Activated CD8-positive, alpha-beta memory T cell treated with anti-CD3 and anti-CD28 coated beads for 24 hours (primary cell): ENCODE data around the gene MTM1.
A peak's percentile ranks its signal among the peaks of the same experiment; 100 is the strongest.

Source experiments
- DNase-seq: peaks from one replicate; pipeline ENCODE4 v3.0.0-alpha.2; 2020

The MTM1 gene

GRCh38 chrX:150551963-150552362 is 16.5 kb upstream of the MTM1 start:
- DNase-seq: no peak

DNA sequence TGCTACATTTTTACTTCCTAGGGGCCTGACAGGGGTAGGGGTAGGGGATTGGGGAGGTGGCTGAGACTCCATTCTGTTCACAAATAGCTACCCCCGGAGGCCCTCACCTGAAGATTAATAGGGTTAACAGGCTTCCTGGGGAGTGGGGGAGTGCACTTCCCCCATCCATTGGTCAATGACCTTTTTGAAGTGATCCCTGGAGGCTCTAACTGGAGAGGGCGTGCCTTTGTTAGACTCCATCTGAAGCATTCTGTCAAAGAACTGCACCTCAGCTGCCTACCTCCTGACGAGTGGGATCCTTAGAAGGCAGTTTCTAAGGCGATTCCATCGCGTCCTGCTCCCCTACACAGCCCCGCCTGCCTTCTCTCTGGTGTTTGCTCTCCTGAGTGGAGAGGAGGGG is 10.0 kb upstream of the MTM1 start:
- no peak for DNase-seq

- DNase-seq: no peak
Measured at GRCh38 chrX:150564838-150565237, 3.6 kb upstream of the MTM1 start.

GRCh38 chrX:150565551-150565950 is 2.9 kb upstream of the MTM1 start:
- DNase-seq: no peak

DNA sequence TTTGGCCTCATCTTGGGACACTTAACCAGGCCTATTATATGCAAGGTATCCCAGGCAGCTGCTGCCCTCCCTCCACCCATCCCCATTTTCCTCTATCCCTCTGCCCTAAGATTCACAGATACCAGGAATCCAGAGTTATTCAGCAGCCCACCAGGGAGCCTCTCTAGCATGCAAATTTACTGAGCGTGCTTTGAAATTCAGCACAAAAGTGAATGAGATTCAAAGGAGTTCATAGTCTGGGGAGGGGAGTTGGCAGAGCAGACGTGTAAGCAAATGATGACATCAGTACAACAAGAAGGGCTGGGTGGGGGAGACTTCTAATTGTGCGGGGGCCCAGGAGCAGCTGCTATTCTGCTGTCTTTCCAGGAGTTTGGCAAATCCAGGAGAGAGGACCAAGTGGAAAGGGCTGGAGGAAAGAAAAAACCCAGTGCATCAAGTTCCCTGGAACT is 1.7 kb upstream of the MTM1 start:
- DNase-seq: no peak

GRCh38 chrX:150567645-150568319 is 639 bp upstream of the MTM1 start:
- no peak for DNase-seq

DNA sequence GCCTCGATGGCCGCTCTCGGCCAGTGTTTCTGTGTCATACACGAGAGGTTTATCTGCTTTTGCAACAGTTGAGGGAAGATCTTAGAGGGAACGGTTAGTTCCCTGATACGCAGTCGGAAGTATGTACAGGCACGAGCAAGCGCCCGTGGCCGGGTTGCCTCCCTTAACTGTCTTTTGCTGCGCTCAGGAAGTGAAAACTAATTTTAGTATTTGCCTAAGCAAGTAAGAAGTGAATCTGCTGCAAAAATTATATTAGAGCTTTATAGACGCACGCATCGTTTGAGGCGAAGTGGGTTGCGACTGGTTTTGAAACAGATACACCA is 695 bp downstream of the MTM1 start:
- DNase-seq: no peak

DNA sequence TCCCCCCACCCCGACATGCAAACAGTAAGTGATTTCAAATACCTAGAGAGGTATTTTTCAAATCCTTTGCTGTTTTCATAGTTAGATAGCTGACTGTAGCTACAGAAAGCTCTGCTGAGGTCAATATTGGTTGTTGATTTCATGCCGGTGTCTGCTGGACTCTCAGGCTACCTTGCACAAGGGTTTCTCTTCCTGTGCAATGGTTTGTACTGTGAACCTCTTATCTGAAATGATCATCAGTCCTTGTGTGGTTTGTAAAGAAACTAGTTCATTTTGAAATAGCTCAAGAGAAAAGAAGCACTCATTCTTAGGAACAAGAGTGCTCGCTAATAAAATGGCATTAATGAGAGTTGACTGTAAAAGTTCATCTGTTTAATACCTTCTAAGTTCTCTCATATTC is 2.1 kb downstream of the MTM1 start:
- DNase-seq: no peak

- no peak for DNase-seq
Measured at GRCh38 chrX:150572206-150572605, 3.8 kb downstream of the MTM1 start.

- no peak for DNase-seq
Measured at GRCh38 chrX:150573106-150573505, 4.7 kb downstream of the MTM1 start.

GRCh38 chrX:150573702-150574101 is 5.3 kb downstream of the MTM1 start:
- no peak for DNase-seq

DNA sequence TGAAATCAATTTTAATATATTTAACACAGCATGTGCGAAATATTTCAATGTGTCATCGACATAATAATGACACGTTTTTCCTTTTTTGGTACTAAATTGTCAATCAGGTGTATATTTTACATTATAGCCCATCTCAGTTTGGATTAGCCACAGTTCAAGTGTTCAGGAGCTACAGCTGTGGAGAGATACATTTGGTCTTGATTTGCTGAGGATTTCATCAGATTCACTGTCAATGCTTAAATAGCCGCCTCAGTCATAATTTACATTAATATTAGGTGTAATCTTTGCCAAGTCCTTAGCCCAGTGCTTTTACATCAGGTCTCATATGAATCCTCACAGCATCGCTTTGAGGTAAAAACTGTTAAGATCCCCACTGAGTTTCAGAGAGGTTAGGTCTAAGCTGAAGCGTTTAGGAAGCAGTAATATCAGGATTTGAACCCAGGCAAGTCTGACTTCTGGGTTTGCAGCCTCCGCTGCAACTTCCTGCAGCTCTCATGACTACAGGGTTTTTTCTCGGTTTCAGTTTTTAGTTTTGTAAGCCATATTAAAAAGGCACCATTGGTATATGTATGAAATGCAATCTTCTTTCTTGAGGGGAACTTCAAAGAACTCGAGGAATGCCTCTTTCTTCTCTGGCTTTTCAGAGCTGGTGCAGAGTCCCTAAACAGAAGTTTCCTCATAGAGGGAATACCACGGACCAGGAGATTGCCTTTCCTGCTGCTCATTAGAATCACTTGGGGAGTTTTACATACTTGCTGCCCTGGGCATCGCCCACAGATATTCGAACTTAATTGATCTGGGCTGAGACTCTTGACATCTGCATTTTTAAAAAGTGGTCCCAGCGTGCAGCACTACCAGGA is 6.4 kb downstream of the MTM1 start:
- DNase-seq: no peak

DNA sequence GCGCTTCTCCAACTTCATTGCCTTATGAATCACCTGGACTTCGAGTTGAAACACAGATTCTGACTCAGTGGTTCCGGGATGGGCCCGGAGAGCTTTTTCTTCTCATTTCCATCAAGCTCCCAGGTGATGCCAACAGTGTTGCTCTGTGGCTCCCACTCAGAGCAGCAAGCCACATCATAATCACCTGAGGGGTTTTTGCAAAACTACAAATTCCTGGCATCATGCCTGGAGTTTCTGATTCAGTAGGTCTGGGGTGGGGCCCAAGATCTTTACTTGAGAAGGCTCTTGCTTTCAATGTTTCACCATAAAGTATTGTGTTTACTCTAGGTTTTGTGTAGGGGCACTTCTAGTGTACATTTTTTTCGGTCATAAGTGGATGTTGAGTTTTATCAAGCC is 7.0 kb downstream of the MTM1 start:
- DNase-seq: peak; percentile 67

GRCh38 chrX:150577174-150577573 is 8.8 kb downstream of the MTM1 start:
- DNase-seq: no peak

GRCh38 chrX:150581093-150581775 is 12.8 kb downstream of the MTM1 start:
- DNase-seq: no peak

GRCh38 chrX:150582338-150582948 is 14.0 kb downstream of the MTM1 start:
- no peak for DNase-seq

DNA sequence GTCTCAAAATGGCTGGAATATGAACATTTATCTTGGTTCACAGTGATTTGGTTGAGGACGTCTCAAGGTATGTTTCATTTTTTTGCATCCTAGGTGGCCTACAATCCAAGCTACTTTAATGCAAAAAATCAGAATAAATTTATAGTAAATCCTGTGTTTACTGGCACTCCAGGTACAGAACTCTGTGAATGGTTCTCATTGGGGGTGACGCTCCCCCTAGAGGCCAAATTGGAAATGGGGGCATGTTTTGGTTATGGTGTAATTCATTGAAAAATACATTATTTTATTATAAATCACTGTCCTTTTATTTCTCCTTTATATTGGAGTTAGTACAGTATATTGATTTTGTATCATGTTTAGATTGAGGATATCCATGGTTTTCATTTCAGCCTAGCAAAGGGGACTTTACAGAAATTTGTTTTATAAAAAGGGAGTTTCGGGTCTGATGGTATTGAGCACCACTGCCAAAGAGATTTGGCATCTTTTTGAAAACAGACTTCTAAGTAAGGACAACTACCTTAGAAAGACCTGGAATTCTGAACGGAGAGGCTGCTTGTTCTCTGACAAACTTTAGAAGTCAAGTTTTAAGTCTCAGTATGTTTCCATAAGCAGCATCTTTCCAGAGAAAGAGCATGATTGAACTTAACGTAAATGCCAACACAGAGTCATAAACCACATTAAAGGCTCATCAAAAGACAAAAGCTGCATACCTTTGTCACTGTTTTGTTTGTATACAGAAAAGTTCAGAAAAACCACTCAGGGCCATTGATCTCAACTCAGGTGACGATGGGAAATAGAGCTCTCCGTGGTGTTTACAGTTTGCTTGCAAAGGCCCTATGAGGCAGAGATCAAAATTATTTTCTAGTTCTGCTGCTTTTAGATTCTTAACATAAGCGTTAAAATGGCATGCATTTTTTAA is 19.4 kb downstream of the MTM1 start:
- peak; percentile 74 for DNase-seq

GRCh38 chrX:150594584-150594983 is 26.2 kb downstream of the MTM1 start:
- DNase-seq: no peak

DNA sequence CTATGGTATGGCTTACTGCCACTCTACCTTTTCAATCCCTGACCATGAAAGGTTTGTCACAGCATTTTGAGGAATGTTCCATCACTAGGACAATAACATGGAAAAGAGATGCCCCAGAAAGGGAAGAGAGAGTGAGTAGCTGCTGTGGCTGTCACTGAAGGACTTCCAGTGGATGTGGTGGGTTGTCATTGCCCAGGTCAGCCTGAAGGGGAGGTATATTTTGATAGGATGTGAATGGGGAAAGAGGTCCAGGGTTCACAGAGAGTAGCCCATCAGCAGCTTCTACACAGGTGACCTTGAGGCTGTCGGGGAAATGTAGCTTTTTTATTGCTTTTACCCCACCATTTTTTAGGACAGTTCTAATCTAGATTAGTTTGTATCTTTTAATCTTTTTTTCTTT is 30.8 kb downstream of the MTM1 start:
- no peak for DNase-seq

- no peak for DNase-seq
Measured at GRCh38 chrX:150602296-150602695, 33.9 kb downstream of the MTM1 start.

GRCh38 chrX:150602743-150603142 is 34.3 kb downstream of the MTM1 start:
- DNase-seq: no peak

- DNase-seq: no peak
Measured at GRCh38 chrX:150605603-150606002, 37.2 kb downstream of the MTM1 start.
